Lung (tissue), 12 donors: Measurements from ENCODE around the gene TMOD4. TPM values are rescaled to one million over a fixed set of nuclear protein-coding genes. Genes with fewer than 3 reads are reported as not detected.

ENCODE experiments used
- ATAC-seq: fragments of 200-7000 bp; cut with Tn5 transposase; one replicate; pipeline ENCODE4 v1.9.1; 2020; ENCODE audit warnings: moderate number of reproducible peaks; ENCODE audit not compliant: insufficient read depth, low FRiP score
- DNase-seq, 3 donors: peaks; one replicate each; pipeline ENCODE4 v3.0.0-alpha.2; 2013 to 2017
- H3K27ac ChIP-seq, 2 donors: one replicate each; pipeline ENCODE4 v1.5.1; 2013; ENCODE audit warnings: mild to moderate bottlenecking in 2 of 2, moderate library complexity in 2 of 2, control low read depth in 1 of 2, inconsistent platforms in 1 of 2, low read depth in 1 of 2, low read length in 1 of 2
- H3K27me3 ChIP-seq, 3 donors: one replicate each; pipeline ENCODE4 v1.5.1; 2013; ENCODE audit warnings: low read length in 2 of 3; ENCODE audit not compliant: control insufficient read depth in 3 of 3, insufficient read depth in 3 of 3
- H3K36me3 ChIP-seq, 4 donors: one replicate each; pipeline ENCODE4 v1.5.1; 2013; ENCODE audit warnings: low read length in 4 of 4, mild to moderate bottlenecking in 1 of 4, moderate library complexity in 1 of 4; ENCODE audit not compliant: control insufficient read depth in 4 of 4, insufficient read depth in 4 of 4
- H3K4me1 ChIP-seq, 5 donors: one replicate each; pipeline ENCODE4 v1.5.1; 2013; ENCODE audit warnings: low read length in 5 of 5, mild to moderate bottlenecking in 2 of 5, moderate library complexity in 1 of 5; ENCODE audit not compliant: control insufficient read depth in 5 of 5, insufficient read depth in 5 of 5
- H3K4me3 ChIP-seq: one replicate; pipeline ENCODE4 v1.5.1; 2013; ENCODE audit warnings: mild to moderate bottlenecking, control low read depth, moderate library complexity
- H3K9ac ChIP-seq, 2 donors: one replicate each; pipeline ENCODE4 v1.5.1; 2013; ENCODE audit warnings: low read length in 2 of 2, control low read depth in 1 of 2; ENCODE audit not compliant: insufficient read depth in 1 of 2
- H3K9me3 ChIP-seq, 4 donors: one replicate each; pipeline ENCODE4 v1.5.1; 2013; ENCODE audit warnings: low read length in 3 of 4, mild to moderate bottlenecking in 1 of 4, moderate library complexity in 1 of 4; ENCODE audit not compliant: control insufficient read depth in 4 of 4, insufficient read depth in 3 of 4
- CTCF ChIP-seq: IDR thresholded peaks from 2 replicates; pipeline ENCODE4 v1.5.1; 2012; ENCODE audit warnings: mild to moderate bottlenecking; ENCODE audit errors: control extremely low read depth, extremely low read depth
- WGBS, 2 donors: extraction: QIAGEN DNeasy Blood & Tissue Kit; methylation state at CpG; one replicate each; pipeline ENCODE4 v1.1.7; 2013; 5-methylcytosine and 5-hydroxymethylcytosine counted together
- polyA plus RNA-seq, 2 donors: library from polyadenylated mRNA; stranded (reverse); fragments of 200-250 nt; gene quantifications; one replicate each; pipeline ENCODE4 v1.2.1, GENCODE V29; 2013
- total RNA-seq, 2 donors: library from RNA; depleted of rRNA in 1 of 2; stranded (reverse); fragments of >200 nt in 1 of 2; gene quantifications; one replicate each; pipeline ENCODE4 v1.2.1, GENCODE V29; 2014 to 2021
- donor health status: control.
- donor health status: control.
- donor health status: Bipolar disorder and iron deficiency.
- donor health status: healthy.
- donor health status: DM: yes; HTN: yes; CAD: no.

TMOD4 gene
- total and polyA plus RNA-seq, 4 donors, result 0.18 to 0.83 (median 0.31) TPM; not detected in 1

- 79 to 88% methylated on average over 6 of the region's 6 CpGs for WGBS, 2 donors
- DNase-seq, result no peak
- no peak overlapping the region for H3K27ac ChIP-seq
- no peak for ATAC-seq
- no peak overlapping the region for H3K4me3 ChIP-seq
- no peaks in the 10 kb centered on the region for H3K9me3 ChIP-seq
- TF ChIP-seq CTCF, result no peak
- H3K4me1 ChIP-seq, result peaks cover 0 to 21% (median 0%) of the 10 kb centered on the region in 5 donors
- H3K36me3 ChIP-seq, result peaks cover 0 to 3% (median under 1%) of the 10 kb centered on the region in 4 donors
- H3K27me3 ChIP-seq, result no peaks in the 10 kb centered on the region
- no peak overlapping the region for H3K9ac ChIP-seq
These were observed 47.0 kb downstream of the TMOD4 start for GRCh38 chr1:151128800-151129199.

- Histone ChIP-seq H3K4me3 (no peak overlapping the region), H3K27ac (no peak overlapping the region), H3K4me1 (no peaks in the 10 kb centered on the region), H3K27me3 (no peaks in the 10 kb centered on the region), H3K36me3 (peaks cover 0 to 3% (median 2%) of the 10 kb centered on the region in 4 donors), H3K9ac (no peak overlapping the region), H3K9me3 (no peaks in the 10 kb centered on the region)
- DNase-seq (no peak), ATAC-seq (no peak)
- 87 to 90% methylated on average over 5 of the region's 5 CpGs for WGBS, 2 donors
- no peak for TF ChIP-seq CTCF
These were observed 50.9 kb downstream of the TMOD4 start for GRCh38 chr1:151124763-151125403.

Other genes with a start within 250 kb of the TMOD4 start
- gene SETDB1, start 249.6 kb downstream of the TMOD4 start, total RNA-seq, result 10 to 100 TPM; 40.7 to 56.2 TPM
- gene SETDB1, start 249.6 kb downstream of the TMOD4 start, polyA plus RNA-seq, result 10 to 100 TPM; 20.0 to 24.4 TPM
- gene CERS2, start 201.1 kb downstream of the TMOD4 start, total RNA-seq, result 100 to 1,000 TPM; 194 to 237 TPM
- gene CERS2, start 201.1 kb downstream of the TMOD4 start, polyA plus RNA-seq, result 100 to 1,000 TPM; 155 to 308 TPM
- 1 to 10 TPM in 1 of 2 donors, under 1 TPM in 1; 0.68 to 1.0 TPM for gene ANXA9, start 193.7 kb downstream of the TMOD4 start, total RNA-seq
- gene ANXA9, start 193.7 kb downstream of the TMOD4 start, polyA plus RNA-seq, result 1 to 10 TPM in 1 of 2 donors, under 1 TPM in 1; 0.37 to 1.3 TPM
- 10 to 100 TPM; 23.4 to 31.0 TPM for gene MINDY1, start 169.1 kb downstream of the TMOD4 start, total RNA-seq
- 10 to 100 TPM in 1 of 2 donors, 1 to 10 TPM in 1; 7.8 to 10.1 TPM for gene MINDY1, start 169.1 kb downstream of the TMOD4 start, polyA plus RNA-seq
- 10 to 100 TPM; 12.9 to 20.6 TPM for gene PRUNE1, start 167.5 kb downstream of the TMOD4 start, total RNA-seq
- gene PRUNE1, start 167.5 kb downstream of the TMOD4 start, polyA plus RNA-seq, result 10 to 100 TPM in 1 of 2 donors, 1 to 10 TPM in 1; 8.7 to 12.5 TPM
- gene BNIPL, start 139.4 kb downstream of the TMOD4 start, total RNA-seq, result 1 to 10 TPM; 2.8 to 8.6 TPM
- 10 to 100 TPM in 1 of 2 donors, 1 to 10 TPM in 1; 1.9 to 12.2 TPM for gene BNIPL, start 139.4 kb downstream of the TMOD4 start, polyA plus RNA-seq
- 1 to 10 TPM; 4.3 to 4.9 TPM for gene C1orf56, start 128.2 kb downstream of the TMOD4 start, total RNA-seq
- 1 to 10 TPM; 2.3 to 3.5 TPM for gene C1orf56, start 128.2 kb downstream of the TMOD4 start, polyA plus RNA-seq
- gene CDC42SE1, start 116.4 kb downstream of the TMOD4 start, total RNA-seq, result 100 to 1,000 TPM in 1 of 2 donors, 10 to 100 TPM in 1; 87.7 to 103 TPM
- gene CDC42SE1, start 116.4 kb downstream of the TMOD4 start, polyA plus RNA-seq, result 100 to 1,000 TPM in 1 of 2 donors, 10 to 100 TPM in 1; 38.4 to 147 TPM
- 1 to 10 TPM; 1.2 to 1.3 TPM for gene MLLT11, start 115.6 kb downstream of the TMOD4 start, total RNA-seq
- 1 to 10 TPM in 1 of 2 donors, under 1 TPM in 1; 0.96 to 1.4 TPM for gene MLLT11, start 115.6 kb downstream of the TMOD4 start, polyA plus RNA-seq
- gene GABPB2, start 105.2 kb downstream of the TMOD4 start, total RNA-seq, result 10 to 100 TPM; 10.5 to 16.0 TPM
- 1 to 10 TPM; 4.4 to 5.2 TPM for gene GABPB2, start 105.2 kb downstream of the TMOD4 start, polyA plus RNA-seq
- gene SEMA6C, start 29.4 kb downstream of the TMOD4 start, total RNA-seq, result 1 to 10 TPM; 6.4 to 9.8 TPM
- gene SEMA6C, start 29.4 kb downstream of the TMOD4 start, polyA plus RNA-seq, result 1 to 10 TPM; 6.3 to 6.7 TPM
- 10 to 100 TPM in 1 of 2 donors, 1 to 10 TPM in 1; 3.4 to 11.3 TPM for gene TNFAIP8L2, start 19.3 kb downstream of the TMOD4 start, total RNA-seq
- 10 to 100 TPM; 26.6 to 31.8 TPM for gene TNFAIP8L2, start 19.3 kb downstream of the TMOD4 start, polyA plus RNA-seq
- gene LYSMD1, start 10.1 kb downstream of the TMOD4 start, total RNA-seq, result 10 to 100 TPM in 1 of 2 donors, 1 to 10 TPM in 1; 4.9 to 12.7 TPM
- 1 to 10 TPM; 5.1 to 5.3 TPM for gene LYSMD1, start 10.1 kb downstream of the TMOD4 start, polyA plus RNA-seq
- gene SCNM1, start 9.8 kb downstream of the TMOD4 start, total RNA-seq, result 10 to 100 TPM; 30.0 to 31.3 TPM
- gene SCNM1, start 9.8 kb downstream of the TMOD4 start, polyA plus RNA-seq, result 10 to 100 TPM; 50.7 to 73.8 TPM
- 10 to 100 TPM; 30.7 to 30.9 TPM for gene VPS72, start 14.2 kb upstream of the TMOD4 start, total RNA-seq
- 10 to 100 TPM; 28.6 to 39.1 TPM for gene VPS72, start 14.2 kb upstream of the TMOD4 start, polyA plus RNA-seq
- gene PIP5K1A, start 22.6 kb upstream of the TMOD4 start, total RNA-seq, result 100 to 1,000 TPM in 1 of 2 donors, 10 to 100 TPM in 1; 47.6 to 120 TPM
- 10 to 100 TPM; 21.7 to 27.4 TPM for gene PIP5K1A, start 22.6 kb upstream of the TMOD4 start, polyA plus RNA-seq
- 100 to 1,000 TPM in 1 of 2 donors, 10 to 100 TPM in 1; 96.9 to 147 TPM for gene PSMD4, start 78.8 kb upstream of the TMOD4 start, total RNA-seq
- gene PSMD4, start 78.8 kb upstream of the TMOD4 start, polyA plus RNA-seq, result 100 to 1,000 TPM; 209 to 212 TPM
- gene ZNF687, start 106.3 kb upstream of the TMOD4 start, total RNA-seq, result 10 to 100 TPM; 14.0 to 31.2 TPM
- gene ZNF687, start 106.3 kb upstream of the TMOD4 start, polyA plus RNA-seq, result 10 to 100 TPM in 1 of 2 donors, 1 to 10 TPM in 1; 9.6 to 13.7 TPM
- gene PI4KB, start 151.4 kb upstream of the TMOD4 start, total RNA-seq, result 10 to 100 TPM; 48.3 to 65.2 TPM
- gene PI4KB, start 151.4 kb upstream of the TMOD4 start, polyA plus RNA-seq, result 10 to 100 TPM; 25.0 to 42.3 TPM
- gene RFX5, start 171.3 kb upstream of the TMOD4 start, total RNA-seq, result 10 to 100 TPM; 40.2 to 40.3 TPM
- 10 to 100 TPM; 16.6 to 29.0 TPM for gene RFX5, start 171.3 kb upstream of the TMOD4 start, polyA plus RNA-seq
- 100 to 1,000 TPM; 195 to 282 TPM for gene SELENBP1, start 196.7 kb upstream of the TMOD4 start, total RNA-seq
- gene SELENBP1, start 196.7 kb upstream of the TMOD4 start, polyA plus RNA-seq, result 100 to 1,000 TPM in 1 of 2 donors, 10 to 100 TPM in 1; 84.1 to 177 TPM
- gene PSMB4, start 223.6 kb upstream of the TMOD4 start, total RNA-seq, result 100 to 1,000 TPM; 123 to 247 TPM
- gene PSMB4, start 223.6 kb upstream of the TMOD4 start, polyA plus RNA-seq, result 100 to 1,000 TPM; 373 to 452 TPM